GM10266 (cell line): ENCODE data around the gene WNT6.

ENCODE experiments used
- DNase-seq: peaks from one replicate; pipeline ENCODE4 v3.0.0; 2012; ENCODE audit errors: extremely low spot score
- TF ChIP-seq, protein P1 (sequence below): IDR thresholded peaks from 2 replicates; pipeline ENCODE4 v1.5.1; 2012; ENCODE audit warnings: mild to moderate bottlenecking, low read depth; ENCODE audit not compliant: control insufficient read depth, insufficient read depth; ENCODE audit errors: missing control alignments

Gene WNT6

DNA sequence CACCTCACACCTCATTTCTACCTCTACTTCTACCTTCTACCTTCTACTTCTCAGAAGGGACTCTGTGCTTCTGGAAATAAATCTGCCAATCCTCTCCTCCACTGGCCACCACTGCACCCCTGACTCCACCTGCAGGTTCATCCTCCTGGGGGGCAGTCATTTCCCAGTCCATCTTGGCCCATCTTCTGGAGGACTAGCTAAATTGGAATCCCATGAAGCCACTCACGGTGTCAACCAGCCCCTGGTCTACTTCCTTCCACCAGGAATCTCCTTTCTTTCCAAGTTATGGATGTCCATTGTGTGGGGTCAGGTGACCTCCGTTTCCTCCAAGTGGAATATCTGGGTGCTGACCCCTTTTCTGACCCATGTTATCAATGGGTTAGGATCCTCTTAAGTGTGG, 24.9 kb downstream of the WNT6 start:
- no peak for DNase-seq
- TF ChIP-seq, protein P1, sequence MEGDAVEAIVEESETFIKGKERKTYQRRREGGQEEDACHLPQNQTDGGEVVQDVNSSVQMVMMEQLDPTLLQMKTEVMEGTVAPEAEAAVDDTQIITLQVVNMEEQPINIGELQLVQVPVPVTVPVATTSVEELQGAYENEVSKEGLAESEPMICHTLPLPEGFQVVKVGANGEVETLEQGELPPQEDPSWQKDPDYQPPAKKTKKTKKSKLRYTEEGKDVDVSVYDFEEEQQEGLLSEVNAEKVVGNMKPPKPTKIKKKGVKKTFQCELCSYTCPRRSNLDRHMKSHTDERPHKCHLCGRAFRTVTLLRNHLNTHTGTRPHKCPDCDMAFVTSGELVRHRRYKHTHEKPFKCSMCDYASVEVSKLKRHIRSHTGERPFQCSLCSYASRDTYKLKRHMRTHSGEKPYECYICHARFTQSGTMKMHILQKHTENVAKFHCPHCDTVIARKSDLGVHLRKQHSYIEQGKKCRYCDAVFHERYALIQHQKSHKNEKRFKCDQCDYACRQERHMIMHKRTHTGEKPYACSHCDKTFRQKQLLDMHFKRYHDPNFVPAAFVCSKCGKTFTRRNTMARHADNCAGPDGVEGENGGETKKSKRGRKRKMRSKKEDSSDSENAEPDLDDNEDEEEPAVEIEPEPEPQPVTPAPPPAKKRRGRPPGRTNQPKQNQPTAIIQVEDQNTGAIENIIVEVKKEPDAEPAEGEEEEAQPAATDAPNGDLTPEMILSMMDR: no peak

DNA sequence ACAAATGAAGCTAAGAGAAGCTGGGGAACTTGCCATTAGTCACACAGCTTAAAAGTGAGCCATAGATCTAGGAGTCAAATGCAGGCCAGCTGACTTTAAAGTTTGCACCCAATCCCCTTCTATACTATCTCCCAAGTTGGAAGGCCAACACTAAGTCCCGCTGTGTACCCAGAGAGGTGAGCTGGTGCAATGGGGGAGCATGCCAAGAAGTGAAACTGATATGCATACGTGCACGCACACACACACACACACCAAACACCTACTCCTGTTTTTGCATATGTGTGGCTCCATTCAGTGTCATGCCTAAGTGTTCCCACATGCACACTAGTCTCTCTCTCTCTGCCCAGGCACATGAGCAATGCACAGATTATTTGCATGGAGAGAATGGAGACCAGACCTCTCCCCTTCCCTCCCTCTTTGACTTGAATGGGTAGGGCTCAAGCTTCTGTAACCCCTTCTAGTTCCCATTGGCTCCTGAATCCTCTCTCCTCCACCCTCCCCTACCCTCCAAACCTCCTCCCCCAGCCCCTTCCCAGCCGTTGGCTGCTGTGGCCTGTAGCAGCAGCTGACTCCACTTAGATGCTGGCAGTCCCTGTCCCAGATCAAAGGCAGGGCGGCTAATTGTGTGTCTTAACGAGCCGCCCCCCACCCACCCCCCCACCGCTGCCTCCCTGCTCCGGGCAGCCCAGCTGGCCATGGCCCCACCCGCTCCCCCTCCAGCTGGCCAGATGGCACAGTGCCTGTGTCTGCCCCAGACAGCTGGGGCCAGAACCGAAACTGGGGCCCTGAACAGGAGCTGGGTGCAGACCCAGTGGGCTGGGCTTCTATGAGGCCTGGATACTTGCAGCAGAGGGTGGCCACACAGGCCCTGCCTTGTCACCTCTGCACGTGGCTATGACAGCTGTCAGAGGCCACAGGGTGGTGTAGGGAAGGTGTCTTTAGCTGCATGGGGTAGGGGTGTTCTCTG, 26.7 kb downstream of the WNT6 start:
- TF ChIP-seq, protein P1: no peak
- peak; percentile 85 for DNase-seq

DNA sequence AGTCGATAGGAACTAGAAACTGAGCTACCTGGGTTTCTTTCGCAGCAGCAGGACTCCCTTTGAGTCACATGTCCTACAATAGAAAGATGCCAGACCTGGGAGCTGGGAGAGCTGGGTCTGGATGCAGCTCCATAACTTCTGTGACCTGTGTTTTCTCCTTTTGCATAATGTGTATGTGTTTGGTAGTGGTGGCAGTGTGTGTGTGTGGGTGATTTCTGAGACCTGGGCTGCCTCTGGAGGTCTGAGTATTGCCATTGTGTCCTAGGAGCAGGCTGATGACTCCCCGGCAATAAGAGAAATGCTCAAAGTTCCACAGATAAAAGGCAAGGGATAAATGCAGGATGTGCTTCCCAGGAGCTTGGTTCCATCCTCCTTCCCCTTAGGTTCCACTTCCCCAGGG, 27.5 kb downstream of the WNT6 start:
- DNase-seq: no peak
- TF ChIP-seq, protein P1: no peak

DNA sequence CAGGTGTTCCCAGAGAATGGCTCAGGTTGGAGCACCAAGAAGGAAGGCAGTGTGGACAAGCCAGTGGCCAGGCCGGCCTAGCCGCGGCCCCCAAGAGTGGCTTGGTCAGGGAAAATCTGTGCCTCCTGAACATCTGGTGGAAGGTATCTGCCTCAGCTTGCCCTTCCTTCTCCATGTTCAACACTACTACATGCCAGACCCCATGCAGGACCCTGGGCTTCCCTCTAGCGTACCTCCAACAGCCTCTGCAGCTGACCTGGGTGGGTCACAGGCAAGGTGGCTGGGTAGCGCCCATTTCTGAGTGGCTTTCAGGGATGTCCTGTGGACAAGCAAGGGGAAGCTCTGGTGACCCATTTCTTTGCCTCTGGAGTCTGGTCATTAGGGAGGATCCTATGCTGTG, 28.7 kb downstream of the WNT6 start:
- TF ChIP-seq, protein P1: no peak

DNA sequence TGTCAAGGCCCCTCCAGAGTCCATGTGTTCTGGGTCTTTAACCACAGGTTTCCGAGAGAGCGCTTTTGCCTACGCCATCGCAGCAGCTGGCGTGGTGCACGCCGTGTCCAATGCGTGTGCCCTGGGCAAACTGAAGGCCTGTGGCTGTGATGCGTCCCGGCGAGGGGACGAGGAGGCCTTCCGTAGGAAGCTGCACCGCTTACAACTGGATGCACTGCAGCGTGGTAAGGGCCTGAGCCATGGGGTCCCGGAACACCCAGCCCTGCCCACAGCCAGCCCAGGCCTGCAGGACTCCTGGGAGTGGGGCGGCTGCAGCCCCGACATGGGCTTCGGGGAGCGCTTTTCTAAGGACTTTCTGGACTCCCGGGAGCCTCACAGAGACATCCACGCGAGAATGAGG, 30.3 kb downstream of the WNT6 start:
- TF ChIP-seq, protein P1: no peak
- DNase-seq: no peak

More for the DNA sequence above, 28.7 kb downstream of the WNT6 start:
- DNase-seq: no peak

DNA sequence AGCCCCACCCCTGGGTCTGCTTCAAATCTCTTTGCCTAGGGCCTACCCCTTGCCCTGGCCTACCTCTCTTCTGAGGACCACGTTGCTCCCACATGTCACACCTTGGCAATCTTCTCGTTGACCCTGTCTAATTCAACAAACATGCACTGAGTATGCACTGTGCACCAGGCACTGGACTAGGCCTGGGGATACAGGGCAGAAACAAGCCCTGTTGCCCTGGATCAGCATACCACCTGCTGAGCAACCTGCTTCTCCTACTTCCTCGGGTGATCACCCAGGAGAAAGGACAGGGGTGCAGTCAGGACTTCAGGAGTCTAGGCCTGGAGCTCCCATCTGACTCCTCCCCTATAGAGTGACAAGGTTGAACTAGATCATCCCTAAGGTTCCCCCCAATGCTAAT, 30.8 kb downstream of the WNT6 start:
- TF ChIP-seq, protein P1: no peak

DNA sequence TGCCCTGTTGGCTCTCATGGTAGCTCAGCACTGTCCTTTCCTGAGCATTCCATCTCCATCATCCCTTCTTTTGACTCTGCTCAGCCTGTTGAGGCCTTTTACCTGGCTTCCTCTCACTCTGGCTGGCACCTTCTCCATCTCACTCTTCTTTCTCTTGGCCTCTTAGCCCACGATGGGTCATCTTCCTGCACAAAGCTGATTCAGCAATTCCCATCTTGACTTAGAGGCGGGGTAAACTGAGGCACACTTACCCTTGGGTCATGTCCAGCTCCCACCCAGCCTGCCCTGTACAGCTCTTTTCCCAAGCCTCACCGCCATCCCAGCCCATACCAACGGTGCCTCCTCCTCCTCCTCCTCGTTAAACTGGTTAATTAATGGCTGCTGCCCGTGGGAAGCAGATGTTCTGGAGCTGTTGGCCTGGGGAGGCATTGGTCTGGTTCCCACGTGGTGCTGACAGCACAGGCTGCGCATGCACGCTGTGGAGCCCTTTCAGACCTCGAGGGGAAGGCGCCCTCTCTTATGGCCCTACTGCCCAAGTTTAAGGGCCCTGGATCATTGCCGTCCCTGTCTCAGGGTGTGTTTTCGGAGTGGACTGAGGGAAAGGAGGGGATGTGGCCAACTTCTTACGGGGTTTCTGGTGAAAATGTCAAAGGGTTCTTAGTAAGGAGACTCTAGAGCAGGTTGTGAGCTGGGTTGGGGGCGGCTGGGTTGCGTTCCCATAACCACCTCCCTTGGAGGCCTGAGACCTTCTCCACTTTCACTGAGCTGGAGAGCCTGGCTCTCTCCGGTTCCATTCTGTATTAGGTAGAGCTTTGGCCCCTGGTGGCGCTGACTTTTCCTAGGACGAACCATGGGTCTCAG, 31.9 kb downstream of the WNT6 start:
- TF ChIP-seq, protein P1: no peak
- DNase-seq: peak; percentile 13

More for the DNA sequence above, 30.8 kb downstream of the WNT6 start:
- DNase-seq: no peak
